ENCODE results near the gene MTHFD2L. TPM values are rescaled to one million over a fixed set of nuclear protein-coding genes. Genes with fewer than 3 reads are reported as not detected.

MTHFD2L gene
- total and polyA plus RNA-seq, 3 donors from 2014 or later: 14.8 to 44.1 (median 29.1) TPM

DNA sequence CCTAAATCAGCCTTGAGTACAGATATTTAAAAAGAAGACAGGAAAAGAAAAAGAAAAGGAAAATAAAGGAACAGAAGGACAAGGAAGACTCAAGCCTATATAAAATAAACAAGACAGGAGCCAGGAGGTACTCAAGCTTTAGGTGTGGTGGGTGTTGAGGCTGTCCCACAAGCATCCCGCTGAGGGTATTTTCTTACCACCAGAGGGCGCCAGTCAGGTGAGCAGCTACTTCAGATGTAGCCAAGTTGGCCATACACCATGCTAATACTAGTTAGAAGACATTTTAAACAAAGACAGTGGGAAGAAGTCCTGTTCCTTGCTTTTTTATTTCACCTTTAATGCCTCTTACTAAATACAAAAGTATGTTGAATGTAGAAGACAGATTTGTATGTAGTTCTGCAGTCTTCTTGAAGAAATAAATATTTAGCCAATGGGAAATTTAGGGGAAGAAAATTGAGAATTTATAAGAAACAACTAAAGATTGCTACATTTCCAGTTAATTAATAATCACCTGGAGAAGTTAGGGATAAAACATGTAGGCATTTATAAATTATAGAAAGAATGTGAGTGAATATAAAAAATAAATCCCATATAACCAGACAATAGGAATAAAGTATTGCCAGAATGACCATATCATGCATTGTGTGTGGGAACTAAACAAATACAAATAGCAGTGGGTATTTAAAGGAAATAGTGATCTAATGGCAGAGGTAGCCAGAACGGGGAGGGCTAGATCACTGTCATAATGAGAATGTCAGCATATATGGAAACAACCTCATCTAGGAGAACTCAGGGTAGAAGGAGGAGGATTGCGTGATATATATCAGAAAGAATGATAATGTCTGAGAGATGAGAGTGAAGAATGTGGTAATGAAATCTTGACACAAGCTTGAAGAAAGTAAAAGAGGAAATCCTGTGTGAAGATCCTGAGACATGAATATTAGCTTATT, 71.0 kb downstream of the MTHFD2L start:
- H3K9me3 ChIP-seq: no peaks in the 10 kb centered on the region
- peak; percentile 88 for DNase-seq
- intact Hi-C loops (cut with DNase I; ENCODE audit: low total_unique reads): no loop called here

DNA sequence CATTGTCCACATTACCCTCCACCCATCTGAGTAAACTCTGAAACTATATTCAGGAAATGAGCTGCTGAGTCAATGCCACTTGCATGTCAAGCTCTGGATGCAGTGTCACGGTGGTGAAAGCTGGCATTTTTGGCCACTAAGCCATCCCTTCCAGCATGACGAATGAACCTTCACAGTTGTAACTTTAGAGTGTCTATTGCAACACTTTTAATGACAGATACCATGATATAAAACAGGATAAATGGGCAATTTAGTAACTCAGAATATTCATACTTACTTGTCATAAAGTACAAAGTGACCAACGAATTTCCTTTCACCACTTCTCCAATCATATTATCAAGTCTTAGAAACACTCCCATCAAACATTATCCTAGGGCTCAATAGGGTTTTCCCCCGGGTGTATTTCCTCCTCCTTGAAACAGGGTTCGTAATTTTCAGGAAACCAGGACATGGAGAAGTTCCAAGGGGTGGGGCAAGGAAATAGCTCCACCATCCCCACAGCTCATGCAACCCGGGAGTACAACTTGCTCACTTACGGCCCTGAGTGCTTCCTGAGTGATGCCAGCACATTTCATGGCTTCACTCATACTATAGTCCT, 73.1 kb downstream of the MTHFD2L start:
- no peak for DNase-seq
- Histone ChIP-seq H3K27ac (no peak overlapping the region), H3K27me3 (no peaks in the 10 kb centered on the region), H3K9me3 (no peaks in the 10 kb centered on the region), H3K4me1 (no peaks in the 10 kb centered on the region), H3K4me3 (no peak overlapping the region), H3K36me3 (ENCODE audit: low read depth, missing control alignments) (no peaks in the 10 kb centered on the region)
- WGBS, 2 donors: 66 to 77% methylated on average over 6 to 7 of the region's 7 CpGs
- intact Hi-C loops (cut with DNase I; ENCODE audit: low total_unique reads): no loop called here
- TF ChIP-seq, protein P1, sequence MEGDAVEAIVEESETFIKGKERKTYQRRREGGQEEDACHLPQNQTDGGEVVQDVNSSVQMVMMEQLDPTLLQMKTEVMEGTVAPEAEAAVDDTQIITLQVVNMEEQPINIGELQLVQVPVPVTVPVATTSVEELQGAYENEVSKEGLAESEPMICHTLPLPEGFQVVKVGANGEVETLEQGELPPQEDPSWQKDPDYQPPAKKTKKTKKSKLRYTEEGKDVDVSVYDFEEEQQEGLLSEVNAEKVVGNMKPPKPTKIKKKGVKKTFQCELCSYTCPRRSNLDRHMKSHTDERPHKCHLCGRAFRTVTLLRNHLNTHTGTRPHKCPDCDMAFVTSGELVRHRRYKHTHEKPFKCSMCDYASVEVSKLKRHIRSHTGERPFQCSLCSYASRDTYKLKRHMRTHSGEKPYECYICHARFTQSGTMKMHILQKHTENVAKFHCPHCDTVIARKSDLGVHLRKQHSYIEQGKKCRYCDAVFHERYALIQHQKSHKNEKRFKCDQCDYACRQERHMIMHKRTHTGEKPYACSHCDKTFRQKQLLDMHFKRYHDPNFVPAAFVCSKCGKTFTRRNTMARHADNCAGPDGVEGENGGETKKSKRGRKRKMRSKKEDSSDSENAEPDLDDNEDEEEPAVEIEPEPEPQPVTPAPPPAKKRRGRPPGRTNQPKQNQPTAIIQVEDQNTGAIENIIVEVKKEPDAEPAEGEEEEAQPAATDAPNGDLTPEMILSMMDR (IDR thresholded peaks at IDR 0.05): no peak

More for the DNA sequence above, 71.0 kb downstream of the MTHFD2L start:
- Histone ChIP-seq H3K4me1 (no peaks in the 10 kb centered on the region), H3K36me3 (ENCODE audit: low read depth, missing control alignments) (no peaks in the 10 kb centered on the region), H3K27ac (no peak overlapping the region), H3K27me3 (no peaks in the 10 kb centered on the region), H3K4me3 (no peak overlapping the region)
- 53 to 59% methylated on average over 4 of the region's 4 CpGs for WGBS, 2 donors
- TF ChIP-seq POLR2A (IDR thresholded peaks at IDR 0.05): no peak
- TF ChIP-seq, protein P1 (IDR thresholded peaks at IDR 0.05): peak; percentile 55 to 88 (median 61)

DNA sequence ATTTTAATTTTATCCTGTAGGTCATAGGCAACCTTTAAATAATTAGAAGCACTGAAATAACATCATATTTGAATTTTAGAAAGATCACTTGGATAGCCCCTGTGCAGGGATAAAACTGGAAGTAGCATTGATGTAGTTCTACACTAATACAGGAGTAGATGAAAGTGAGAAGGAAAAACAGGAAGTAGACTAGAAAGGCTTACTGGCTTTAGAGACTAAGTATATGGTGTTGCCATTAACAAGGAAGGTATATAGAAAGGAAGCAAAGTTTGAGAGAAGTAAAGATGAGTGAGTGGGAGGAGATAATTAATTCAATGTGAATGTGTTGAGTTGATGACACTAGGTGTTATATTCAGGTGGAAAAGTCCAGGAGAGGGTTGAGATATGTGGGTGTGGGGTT, 77.2 kb downstream of the MTHFD2L start:
- Histone ChIP-seq H3K4me1 (no peaks in the 10 kb centered on the region), H3K27me3 (no peaks in the 10 kb centered on the region), H3K4me3 (no peak overlapping the region), H3K27ac (no peak overlapping the region), H3K36me3 (ENCODE audit: low read depth, missing control alignments) (no peaks in the 10 kb centered on the region), H3K9me3 (no peaks in the 10 kb centered on the region)
- no peak for DNase-seq
- intact Hi-C loops (cut with DNase I; ENCODE audit: low total_unique reads): no loop called here
- TF ChIP-seq POLR2A (IDR thresholded peaks at IDR 0.05): no peak
- TF ChIP-seq, protein P1 (IDR thresholded peaks at IDR 0.05): no peak

DNA sequence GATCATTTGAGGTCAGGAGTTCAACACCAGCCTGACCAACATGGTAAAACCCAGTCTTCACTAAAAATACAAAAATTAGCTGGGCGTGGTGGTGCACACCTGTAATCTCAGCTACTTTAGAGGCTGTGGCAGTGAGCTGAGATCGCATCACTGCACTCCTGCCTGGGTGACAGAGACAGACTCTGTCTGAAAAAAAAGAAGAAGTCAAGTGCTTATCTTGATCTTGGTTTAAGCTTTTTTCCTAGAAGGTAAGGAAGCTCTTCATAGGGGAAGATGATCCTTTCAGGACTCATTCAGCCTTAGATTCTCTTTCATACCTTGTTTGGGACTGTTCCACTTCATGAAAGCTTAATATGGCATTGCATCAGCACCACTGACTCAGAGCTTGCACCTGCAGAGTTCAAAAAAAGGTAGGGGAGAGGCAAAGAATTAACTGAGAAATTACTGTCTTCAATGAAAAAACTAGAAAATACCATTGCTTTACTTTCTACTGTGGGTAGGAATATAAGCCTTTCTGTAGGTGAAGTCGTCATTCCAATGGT, 79.6 kb downstream of the MTHFD2L start:
- WGBS, 2 donors: 94 to 96% methylated on average over 3 of the region's 3 CpGs
- no peaks in the 10 kb centered on the region for H3K36me3 ChIP-seq (ENCODE audit: low read depth, missing control alignments)
- H3K4me3 ChIP-seq: no peak overlapping the region
- TF ChIP-seq, protein P1 (IDR thresholded peaks at IDR 0.05): no peak
- no peak for TF ChIP-seq POLR2A (IDR thresholded peaks at IDR 0.05)
- intact Hi-C loops (cut with DNase I; ENCODE audit: low total_unique reads): no loop called here
- no peak overlapping the region for H3K27ac ChIP-seq
- no peaks in the 10 kb centered on the region for H3K27me3 ChIP-seq
- no peaks in the 10 kb centered on the region for H3K9me3 ChIP-seq
- H3K4me1 ChIP-seq: no peaks in the 10 kb centered on the region
- no peak for DNase-seq

Data from testis (tissue), 3 donors.